Glomerular visceral epithelial cell (primary cell): ENCODE measurements around the gene ELOVL5.
"Not testable (repeated sequence)": the region's sequence is repeated elsewhere in the genome, so short reads cannot be mapped to it uniquely, and the experiment has no call there.

Experiments used
- DNase-seq: peaks from one replicate; pipeline ENCODE4 v3.0.0-alpha.2; 2016; ENCODE audit errors: extremely low spot score

ELOVL5 gene

GRCh38 chr6:53328375-53328774 lies 20.4 kb downstream of the ELOVL5 start:
- DNase-seq, result no peak

GRCh38 chr6:53327017-53327395 lies 21.7 kb downstream of the ELOVL5 start:
- DNase-seq, result no peak

- peak; percentile 96 for DNase-seq
Observed at GRCh38 chr6:53326372-53327016, 22.3 kb downstream of the ELOVL5 start.

- no peak for DNase-seq
Observed at GRCh38 chr6:53325785-53326184, 23.0 kb downstream of the ELOVL5 start.

- DNase-seq, result no peak
Observed at GRCh38 chr6:53322188-53323029, 26.3 kb downstream of the ELOVL5 start.

GRCh38 chr6:53321701-53322100 lies 27.0 kb downstream of the ELOVL5 start:
- DNase-seq, result no peak

GRCh38 chr6:53320964-53321363 lies 27.8 kb downstream of the ELOVL5 start:
- no peak for DNase-seq

GRCh38 chr6:53318429-53318828 lies 30.3 kb downstream of the ELOVL5 start:
- no peak for DNase-seq

GRCh38 chr6:53317861-53318260 lies 30.9 kb downstream of the ELOVL5 start:
- DNase-seq, result no peak

GRCh38 chr6:53317299-53317698 lies 31.5 kb downstream of the ELOVL5 start:
- DNase-seq, result not testable (repeated sequence)

- DNase-seq, result no peak
Observed at GRCh38 chr6:53316142-53316541, 32.6 kb downstream of the ELOVL5 start.

GRCh38 chr6:53315086-53315724 lies 33.5 kb downstream of the ELOVL5 start:
- no peak for DNase-seq

- DNase-seq, result peak; percentile 25
Observed at GRCh38 chr6:53313784-53314400, 34.9 kb downstream of the ELOVL5 start.

- DNase-seq, result no peak
Observed at GRCh38 chr6:53312355-53312754, 36.4 kb downstream of the ELOVL5 start.

- DNase-seq, result no peak
Observed at GRCh38 chr6:53311586-53311935, 37.2 kb downstream of the ELOVL5 start.

GRCh38 chr6:53310771-53311585 lies 37.8 kb downstream of the ELOVL5 start:
- DNase-seq, result no peak

- no peak for DNase-seq
Observed at GRCh38 chr6:53309901-53310300, 38.8 kb downstream of the ELOVL5 start.

- peak; percentile 41 for DNase-seq
Observed at GRCh38 chr6:53309059-53309900, 39.5 kb downstream of the ELOVL5 start.

- DNase-seq, result peak; percentile 79
Observed at GRCh38 chr6:53306819-53307347, 41.9 kb downstream of the ELOVL5 start.

GRCh38 chr6:53306217-53306616 lies 42.5 kb downstream of the ELOVL5 start:
- not testable (repeated sequence) for DNase-seq
